K562 (cell line): ENCODE measurements around the gene CBX3. TPM values are rescaled to one million over a fixed set of nuclear protein-coding genes. Genes with fewer than 3 reads are reported as not detected.
A peak's percentile ranks its signal among the peaks of the same experiment; 100 is the strongest.

Source experiments
- ATAC-seq: fragments of 200-7000 bp; cut with Tn5 transposase; 3 replicates; pipeline ENCODE4 v1.9.1; 2020; ENCODE audit warnings: moderate library complexity
- BruUV-seq: library from RNA; stranded (reverse); fragments of 400-500 nt; replicated peaks from 2 replicates; lab custom pipeline; 2021; lab: Mats Ljungman, UMichigan
- CTCF ChIA-PET: fragments of 300-600 bp; formaldehyde crosslinking; extraction: SDS; loops from one replicate; lab custom pipeline; 2021; ENCODE audit warnings: low intra/inter-chr PET ratio; lab: Yijun Ruan, JAX
- POLR2A ChIA-PET: fragments of 300-600, 350-650 bp; sonication (Branson Sonifier 250); formaldehyde crosslinking; extraction: SDS; loops from one replicate; lab custom pipeline; 2021; ENCODE audit warnings: antibody characterized with exemption, inconsistent platforms; lab: Yijun Ruan, JAX
- DNase-seq, 4 experiments: peaks; one replicate each; pipeline versions ENCODE4 v3.0.0 to v3.0.0-alpha.2; 2011 to 2018; ENCODE audit warnings: low spot score in 3 of 4, mixed read lengths in 3 of 4; ENCODE audit errors: extremely low read depth in 1 of 4
- FAIRE-seq: peaks from 2 replicates; lab custom pipeline; 2011; peaks lifted over from hg19 to GRCh38; lab: Jason Lieb, UNC
- H2AFZ ChIP-seq: 2 replicates; pipeline ENCODE4 v1.6.0; 2011; ENCODE audit warnings: low read depth, low read length, control low read depth, inconsistent platforms
- H3K27ac ChIP-seq: fragments of 200-600 bp; 3 replicates; pipeline ENCODE4 v1.8.0; 2011; ENCODE audit warnings: low read depth, mild to moderate bottlenecking, control low read depth, inconsistent platforms, low read length, moderate library complexity, mixed read lengths; ENCODE audit errors: extremely low read depth
- H3K27me3 ChIP-seq, 2 experiments: fragments of 300-600 bp in 1 of 2; 2 replicates in 1 of 2; 3 replicates in 1 of 2; pipeline versions ENCODE4 v1.6.0 to v1.8.0; 2011; ENCODE audit warnings: inconsistent platforms in 2 of 2, low read length in 2 of 2, mild to moderate bottlenecking in 1 of 2, mixed read lengths in 1 of 2, moderate library complexity in 1 of 2; ENCODE audit not compliant: control insufficient read depth in 2 of 2, insufficient read depth in 2 of 2
- H3K36me3 ChIP-seq: fragments of 300-600 bp; 3 replicates; pipeline ENCODE4 v1.8.0; 2011; ENCODE audit warnings: mild to moderate bottlenecking, low read length, inconsistent platforms; ENCODE audit not compliant: control insufficient read depth, insufficient read depth
- H3K4me1 ChIP-seq, 2 experiments: fragments of 200-600 bp in 1 of 2; replicated peaks in 1 of 2; 2 replicates in 1 of 2; 3 replicates in 1 of 2; pipeline versions ENCODE4 v1.5.1 to v1.8.0; 2011; ENCODE audit warnings: inconsistent platforms in 2 of 2, low read length in 2 of 2, mild to moderate bottlenecking in 1 of 2, mixed read lengths in 1 of 2, moderate library complexity in 1 of 2; ENCODE audit not compliant: control insufficient read depth in 2 of 2, insufficient read depth in 2 of 2
- H3K4me2 ChIP-seq: 2 replicates; pipeline ENCODE4 v1.6.1; 2011; ENCODE audit warnings: low read length, control low read depth, inconsistent platforms, mixed read lengths; ENCODE audit not compliant: insufficient read depth
- H3K4me3 ChIP-seq: fragments of 200-600 bp; sonication (generic), shearing (Covaris generic); 2 replicates; pipeline ENCODE4 v1.5.1; 2016; ENCODE audit warnings: control low read depth, inconsistent platforms
- H3K79me2 ChIP-seq: fragments of 200-600 bp; 3 replicates; pipeline ENCODE4 v1.8.0; 2011; ENCODE audit warnings: low read length, inconsistent platforms; ENCODE audit not compliant: control insufficient read depth, insufficient read depth
- H3K9ac ChIP-seq, 2 experiments: 2 replicates each; pipeline versions ENCODE4 v1.6.0 to v1.6.1; 2011; ENCODE audit warnings: low read depth in 2 of 2, low read length in 2 of 2, control low read depth in 1 of 2, inconsistent platforms in 1 of 2, mild to moderate bottlenecking in 1 of 2, mixed read lengths in 1 of 2; ENCODE audit not compliant: insufficient read depth in 1 of 2
- H3K9me1 ChIP-seq: one replicate; pipeline ENCODE4 v1.6.0; 2011; ENCODE audit warnings: inconsistent platforms, mild to moderate bottlenecking, low read length, moderate library complexity; ENCODE audit not compliant: control insufficient read depth, insufficient read depth
- H3K9me3 ChIP-seq: replicated peaks from 2 replicates; pipeline ENCODE4 v1.5.1; 2011; ENCODE audit warnings: low read depth, low read length, inconsistent platforms; ENCODE audit not compliant: control insufficient read depth, insufficient read depth
- H4K20me1 ChIP-seq: replicated peaks from 2 replicates; pipeline ENCODE4 v1.6.1; 2011; ENCODE audit warnings: low read length, inconsistent platforms, mixed read lengths; ENCODE audit not compliant: control insufficient read depth, insufficient read depth
- ATF4 ChIP-seq: fragments of 450-650 bp; formaldehyde crosslinking; IDR thresholded peaks from 2 replicates; pipeline ENCODE4 v1.4.0; 2022; ENCODE audit warnings: mild to moderate bottlenecking, moderate library complexity
- CREM ChIP-seq: IDR thresholded peaks from 2 replicates; pipeline ENCODE4 v1.6.1; 2014; ENCODE audit warnings: antibody characterized with exemption, low read depth
- HDAC2 ChIP-seq: fragments of 450-650 bp; IDR thresholded peaks from 2 replicates; pipeline ENCODE4 v1.6.1; 2016; ENCODE audit warnings: mild to moderate bottlenecking
- MYNN ChIP-seq, 2 experiments: sonication (generic); formaldehyde crosslinking in 1 of 2; IDR thresholded peaks; 2 replicates each; pipeline versions ENCODE4 v1.5.0 to v1.6.1; 2016 to 2020; ENCODE audit warnings: antibody characterized with exemption in 1 of 2, missing genetic modification reagents in 1 of 2
- OTX1 ChIP-seq: fragments of 450-650 bp; formaldehyde crosslinking; IDR thresholded peaks from 2 replicates; pipeline ENCODE4 v1.4.0; 2022; ENCODE audit warnings: mild to moderate bottlenecking
- PML ChIP-seq: IDR thresholded peaks from 2 replicates; pipeline ENCODE4 v1.6.1; 2012; ENCODE audit warnings: low read length, inconsistent platforms
- POLR2G ChIP-seq: fragments of 200-400 bp; formaldehyde crosslinking; IDR thresholded peaks from 2 replicates; pipeline ENCODE4 v1.6.1; 2017; ENCODE audit warnings: low read depth, mild to moderate bottlenecking, antibody characterized with exemption, low read length, moderate library complexity
- PTRF ChIP-seq: fragments of 450-650 bp; IDR thresholded peaks from 2 replicates; pipeline ENCODE4 v1.6.1; 2016; ENCODE audit warnings: mild to moderate bottlenecking, missing genetic modification characterization, missing compliant biosample characterization
- SPI1 ChIP-seq: IDR thresholded peaks from 2 replicates; pipeline ENCODE4 v1.6.1; 2011; ENCODE audit warnings: low read depth, low read length, control low read depth, borderline replicate concordance
- ZNF354B ChIP-seq: fragments of 250-450 bp; sonication (Bioruptor Pico); IDR thresholded peaks from 2 replicates; pipeline ENCODE4 v1.4.0; 2020
- WGBS: fragments of 100-300 bp; shearing (Covaris generic); methylation state at CpG from one replicate; pipeline ENCODE4 v1.1.6; 2016; ENCODE audit warnings: low coverage, mixed read lengths; ENCODE audit not compliant: insufficient coverage; ENCODE audit errors: missing lambda C conversion rate; 5-methylcytosine and 5-hydroxymethylcytosine counted together
- in situ Hi-C: fragments of 300-500 bp; cut with MboI; formaldehyde crosslinking; loops from 4 replicates; pipeline ENCODE4 v1.15.0; 2018; ENCODE audit warnings: inconsistent platforms, mixed read lengths
- intact Hi-C: fragments of 100-400 bp; cut with micrococcal nuclease; formaldehyde crosslinking; loops from 2 replicates; pipeline ENCODE4 v1.14.2; 2022
- polyA plus RNA-seq, 8 experiments: library from polyadenylated mRNA; depleted of rRNA in 4 of 8; stranded (reverse) in 5 of 8; unstranded in 3 of 8; fragments of >200 nt; fragmentation: Nextera tagmentation in 2 of 8; fragmentation: Illumina TruSeq in 1 of 8; extraction: Ambion mirVana in 2 of 8; extraction: Trizol in 1 of 8; gene quantifications; 2 replicates each; pipeline versions ENCODE4 v1.2.1 to v1.2.3, GENCODE V29; 2011 to 2014; ENCODE audit warnings: inconsistent platforms in 1 of 8, missing spikeins in 1 of 8
- total RNA-seq, 7 experiments: library from RNA; depleted of rRNA in 6 of 7; stranded (reverse); fragments of >200 nt in 6 of 7; fragmentation: Illumina TruSeq in 2 of 7; extraction: Trizol in 2 of 7; gene quantifications; 2 replicates each; pipeline versions ENCODE4 v1.2.1 to v1.2.3, GENCODE V29; 2011 to 2021; ENCODE audit warnings: low replicate concordance in 1 of 7
- TF ChIP-seq, protein P1 (sequence below): sonication (generic); formaldehyde crosslinking; IDR thresholded peaks from 2 replicates; pipeline ENCODE4 v1.8.0; 2023; ENCODE audit warnings: mild to moderate bottlenecking, missing genetic modification reagents
- TF ChIP-seq, protein P2 (sequence below), 2 experiments: fragments of 150-350 bp in 1 of 2; IDR thresholded peaks; 2 replicates each; pipeline ENCODE4 v1.6.1; 2012 to 2016; ENCODE audit warnings: low read depth in 2 of 2, low read length in 2 of 2, mild to moderate bottlenecking in 1 of 2, moderate library complexity in 1 of 2
- TF ChIP-seq, protein P3 (sequence below): fragments of 250-450 bp; sonication (Bioruptor Pico); IDR thresholded peaks from 2 replicates; pipeline ENCODE4 v1.6.1; 2021; ENCODE audit warnings: mild to moderate bottlenecking

The CBX3 gene
- total and polyA plus RNA-seq, 9 of the 15 experiments (the other 6 are each of a cell fraction or from before 2014, with no cell fraction given): 198 to 413 (median 328) TPM

DNA sequence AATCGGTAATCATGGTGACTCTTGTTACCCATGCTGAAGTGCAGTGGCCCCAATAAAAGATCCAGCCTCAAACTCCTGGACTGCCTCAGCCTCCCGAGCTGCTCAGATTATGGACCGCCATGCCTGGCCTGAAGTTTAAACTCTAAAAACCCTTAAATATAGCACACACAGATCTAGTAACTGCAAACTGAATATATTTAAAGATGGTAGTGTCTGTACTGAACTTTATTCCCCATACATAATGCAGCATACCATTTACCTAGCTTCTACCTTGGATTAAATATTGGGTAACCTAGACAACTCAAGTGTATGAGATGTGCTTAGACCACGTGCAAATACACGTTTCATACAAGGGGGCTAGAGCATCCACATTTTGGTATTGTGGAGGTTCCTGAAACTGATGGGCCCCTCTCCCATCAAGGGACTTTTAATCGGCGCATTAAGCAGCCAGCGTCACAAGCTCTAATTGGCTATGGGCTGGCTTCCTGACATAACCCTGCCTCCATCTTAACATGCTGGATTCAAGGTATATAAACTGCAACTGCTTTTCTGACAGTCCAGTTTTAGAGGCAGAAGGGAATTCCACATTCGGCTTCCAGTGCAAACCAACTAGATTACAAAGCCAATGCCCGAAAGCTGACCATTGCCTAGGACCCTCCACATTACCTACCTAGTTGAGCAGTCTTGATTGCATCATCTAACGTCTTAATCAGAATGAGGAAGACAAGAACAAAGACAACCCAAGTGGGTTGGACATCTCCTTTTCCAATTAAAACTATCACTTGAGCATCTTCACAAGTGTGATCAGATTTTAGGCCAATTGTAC lies 14.0 kb upstream of the CBX3 start:
- H3K4me2 ChIP-seq: no peak overlapping the region
- peaks cover 9% of the 10 kb centered on the region; the same call in 1 of the 2 replicates for H4K20me1 ChIP-seq
- ATAC-seq: peak; percentile 50
- peak in 2 of 4 experiments; percentile 27 to 60 for DNase-seq
- in situ Hi-C loops: no loop called here
- H3K27ac ChIP-seq: peak overlapping the region; percentile 61
- no peak for FAIRE-seq
- POLR2A ChIA-PET: interaction anchor here (0.5 to 4.0 kb wide), 27 partner anchors 8 to 611 kb away, joined by 3 to 80 read pairs (median 4); partner anchors contain the start of genes HNRNPA2B1 and SNX10
- BruUV-seq: no TSS peak
- H3K9me1 ChIP-seq: no peaks in the 10 kb centered on the region
- 30% methylated on average over 11 of the region's 11 CpGs for WGBS
- intact Hi-C loops: loop anchor here (2.0 kb wide), 1 partner anchor 35 kb away; the partner anchor contains the start of gene NFE2L3
- no peaks in the 10 kb centered on the region for H3K9me3 ChIP-seq
- no peak overlapping the region for H3K4me3 ChIP-seq
- H2AFZ ChIP-seq: no peak overlapping the region
- CTCF ChIA-PET: no interaction called here
- peaks cover 15% of the 10 kb centered on the region for H3K79me2 ChIP-seq
- H3K4me1 ChIP-seq: peaks cover 7 to 29% of the 10 kb centered on the region in 2 experiments; a peak in 4 of 5 replicates
- peaks cover 52% of the 10 kb centered on the region for H3K36me3 ChIP-seq
- no peaks in the 10 kb centered on the region for H3K27me3 ChIP-seq
- no peak overlapping the region for H3K9ac ChIP-seq
- peak; percentile 32; the same call in 1 of the 2 replicates for TF ChIP-seq POLR2G
- peak; percentile 58 for TF ChIP-seq PML
- peak; percentile 71; the same call in 1 of the 2 replicates for TF ChIP-seq SPI1
- peak; percentile 92; the same call in 1 of the 2 replicates for TF ChIP-seq MYNN (IDR thresholded peaks at IDR 0.05)
- no peak for TF ChIP-seq MYNN (CRISPR knock-in tag; IDR thresholded peaks at IDR 0.05)
- peak; percentile 38; the same call in 1 of the 2 replicates for TF ChIP-seq OTX1 (CRISPR knock-in tag)
- TF ChIP-seq, protein P1, sequence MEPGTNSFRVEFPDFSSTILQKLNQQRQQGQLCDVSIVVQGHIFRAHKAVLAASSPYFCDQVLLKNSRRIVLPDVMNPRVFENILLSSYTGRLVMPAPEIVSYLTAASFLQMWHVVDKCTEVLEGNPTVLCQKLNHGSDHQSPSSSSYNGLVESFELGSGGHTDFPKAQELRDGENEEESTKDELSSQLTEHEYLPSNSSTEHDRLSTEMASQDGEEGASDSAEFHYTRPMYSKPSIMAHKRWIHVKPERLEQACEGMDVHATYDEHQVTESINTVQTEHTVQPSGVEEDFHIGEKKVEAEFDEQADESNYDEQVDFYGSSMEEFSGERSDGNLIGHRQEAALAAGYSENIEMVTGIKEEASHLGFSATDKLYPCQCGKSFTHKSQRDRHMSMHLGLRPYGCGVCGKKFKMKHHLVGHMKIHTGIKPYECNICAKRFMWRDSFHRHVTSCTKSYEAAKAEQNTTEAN (CRISPR knock-in tag): 0 out of 2 replicates have a peak, but pooled peaks have one; percentile 52
- TF ChIP-seq, protein P2, sequence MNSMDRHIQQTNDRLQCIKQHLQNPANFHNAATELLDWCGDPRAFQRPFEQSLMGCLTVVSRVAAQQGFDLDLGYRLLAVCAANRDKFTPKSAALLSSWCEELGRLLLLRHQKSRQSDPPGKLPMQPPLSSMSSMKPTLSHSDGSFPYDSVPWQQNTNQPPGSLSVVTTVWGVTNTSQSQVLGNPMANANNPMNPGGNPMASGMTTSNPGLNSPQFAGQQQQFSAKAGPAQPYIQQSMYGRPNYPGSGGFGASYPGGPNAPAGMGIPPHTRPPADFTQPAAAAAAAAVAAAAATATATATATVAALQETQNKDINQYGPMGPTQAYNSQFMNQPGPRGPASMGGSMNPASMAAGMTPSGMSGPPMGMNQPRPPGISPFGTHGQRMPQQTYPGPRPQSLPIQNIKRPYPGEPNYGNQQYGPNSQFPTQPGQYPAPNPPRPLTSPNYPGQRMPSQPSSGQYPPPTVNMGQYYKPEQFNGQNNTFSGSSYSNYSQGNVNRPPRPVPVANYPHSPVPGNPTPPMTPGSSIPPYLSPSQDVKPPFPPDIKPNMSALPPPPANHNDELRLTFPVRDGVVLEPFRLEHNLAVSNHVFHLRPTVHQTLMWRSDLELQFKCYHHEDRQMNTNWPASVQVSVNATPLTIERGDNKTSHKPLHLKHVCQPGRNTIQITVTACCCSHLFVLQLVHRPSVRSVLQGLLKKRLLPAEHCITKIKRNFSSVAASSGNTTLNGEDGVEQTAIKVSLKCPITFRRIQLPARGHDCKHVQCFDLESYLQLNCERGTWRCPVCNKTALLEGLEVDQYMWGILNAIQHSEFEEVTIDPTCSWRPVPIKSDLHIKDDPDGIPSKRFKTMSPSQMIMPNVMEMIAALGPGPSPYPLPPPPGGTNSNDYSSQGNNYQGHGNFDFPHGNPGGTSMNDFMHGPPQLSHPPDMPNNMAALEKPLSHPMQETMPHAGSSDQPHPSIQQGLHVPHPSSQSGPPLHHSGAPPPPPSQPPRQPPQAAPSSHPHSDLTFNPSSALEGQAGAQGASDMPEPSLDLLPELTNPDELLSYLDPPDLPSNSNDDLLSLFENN (IDR thresholded peaks at IDR 0.05; ENCODE audit: low read depth in 2 of 2, low read length in 2 of 2): peak in 1 of 2 experiments; percentile 46; a peak in 1 of 4 replicates
- peak; percentile 90 for TF ChIP-seq ATF4
- no peak for TF ChIP-seq PTRF (tag)
- TF ChIP-seq CREM: 0 out of 2 replicates have a peak, but pooled peaks have one; percentile 11
- TF ChIP-seq HDAC2: 0 out of 2 replicates have a peak, but pooled peaks have one; percentile 19
- TF ChIP-seq, protein P3, sequence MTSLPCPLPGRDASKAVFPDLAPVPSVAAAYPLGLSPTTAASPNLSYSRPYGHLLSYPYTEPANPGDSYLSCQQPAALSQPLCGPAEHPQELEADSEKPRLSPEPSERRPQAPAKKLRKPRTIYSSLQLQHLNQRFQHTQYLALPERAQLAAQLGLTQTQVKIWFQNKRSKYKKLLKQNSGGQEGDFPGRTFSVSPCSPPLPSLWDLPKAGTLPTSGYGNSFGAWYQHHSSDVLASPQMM (CRISPR knock-in tag): peak; percentile 12; the same call in 1 of the 2 replicates
- TF ChIP-seq ZNF354B: 0 out of 2 replicates have a peak, but pooled peaks have one; percentile 35
